RWPE2 (cell line): ENCODE results near the gene SORCS2.

Experiments
- ATAC-seq: fragments of 200-7000 bp; cut with Tn5 transposase; 3 replicates; pipeline ENCODE4 v1.9.1; 2021; ENCODE audit warnings: low read depth
- DNase-seq: peaks from one replicate; pipeline ENCODE4 v3.0.0-alpha.2; 2020; ENCODE audit warnings: low spot score
- H3K27ac ChIP-seq: fragments of 450-650 bp; 2 replicates; pipeline ENCODE4 v1.5.1; 2017; ENCODE audit warnings: mild to moderate bottlenecking; ENCODE audit not compliant: poor library complexity, severe bottlenecking
- H3K27me3 ChIP-seq: fragments of 250-450 bp; sonication (Bioruptor Pico); 2 replicates; pipeline ENCODE4 v1.5.1; 2021; ENCODE audit warnings: mild to moderate bottlenecking, moderate library complexity; ENCODE audit not compliant: insufficient read depth, poor library complexity, severe bottlenecking
- H3K36me3 ChIP-seq: fragments of 250-450 bp; sonication (Bioruptor Pico); 2 replicates; pipeline ENCODE4 v1.5.1; 2020; ENCODE audit warnings: low read depth, mild to moderate bottlenecking, moderate library complexity
- H3K4me1 ChIP-seq: fragments of 250-450 bp; sonication (Bioruptor Pico); 2 replicates; pipeline ENCODE4 v1.5.1; 2021; ENCODE audit warnings: mild to moderate bottlenecking, moderate library complexity; ENCODE audit not compliant: insufficient read depth, poor library complexity, severe bottlenecking
- H3K4me3 ChIP-seq: fragments of 250-450 bp; sonication (Bioruptor Pico); 2 replicates; pipeline ENCODE4 v1.5.1; 2021; ENCODE audit warnings: mild to moderate bottlenecking, moderate library complexity; ENCODE audit not compliant: severe bottlenecking
- H3K9me3 ChIP-seq: fragments of 250-450 bp; sonication (Bioruptor Pico); 2 replicates; pipeline ENCODE4 v1.5.1; 2021; ENCODE audit warnings: mild to moderate bottlenecking, moderate library complexity; ENCODE audit not compliant: severe bottlenecking
- TF ChIP-seq, protein P1 (sequence below): fragments of 450-650 bp; IDR thresholded peaks from one replicate; pipeline ENCODE4 v1.5.1; 2017; ENCODE audit warnings: mild to moderate bottlenecking, moderate library complexity; ENCODE audit not compliant: poor library complexity, severe bottlenecking

SORCS2 gene

GRCh38 chr4:7587433-7588405, 395.4 kb downstream of the SORCS2 start:
- Histone ChIP-seq H3K9me3 (no peaks in the 10 kb centered on the region), H3K27me3 (no peaks in the 10 kb centered on the region), H3K36me3 (no peaks in the 10 kb centered on the region), H3K27ac (no peak overlapping the region), H3K4me3 (no peak overlapping the region), H3K4me1 (peaks cover 6% of the 10 kb centered on the region)
- TF ChIP-seq, protein P1, sequence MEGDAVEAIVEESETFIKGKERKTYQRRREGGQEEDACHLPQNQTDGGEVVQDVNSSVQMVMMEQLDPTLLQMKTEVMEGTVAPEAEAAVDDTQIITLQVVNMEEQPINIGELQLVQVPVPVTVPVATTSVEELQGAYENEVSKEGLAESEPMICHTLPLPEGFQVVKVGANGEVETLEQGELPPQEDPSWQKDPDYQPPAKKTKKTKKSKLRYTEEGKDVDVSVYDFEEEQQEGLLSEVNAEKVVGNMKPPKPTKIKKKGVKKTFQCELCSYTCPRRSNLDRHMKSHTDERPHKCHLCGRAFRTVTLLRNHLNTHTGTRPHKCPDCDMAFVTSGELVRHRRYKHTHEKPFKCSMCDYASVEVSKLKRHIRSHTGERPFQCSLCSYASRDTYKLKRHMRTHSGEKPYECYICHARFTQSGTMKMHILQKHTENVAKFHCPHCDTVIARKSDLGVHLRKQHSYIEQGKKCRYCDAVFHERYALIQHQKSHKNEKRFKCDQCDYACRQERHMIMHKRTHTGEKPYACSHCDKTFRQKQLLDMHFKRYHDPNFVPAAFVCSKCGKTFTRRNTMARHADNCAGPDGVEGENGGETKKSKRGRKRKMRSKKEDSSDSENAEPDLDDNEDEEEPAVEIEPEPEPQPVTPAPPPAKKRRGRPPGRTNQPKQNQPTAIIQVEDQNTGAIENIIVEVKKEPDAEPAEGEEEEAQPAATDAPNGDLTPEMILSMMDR, result no peak
- DNase-seq (no peak), ATAC-seq (no peak)

GRCh38 chr4:7590189-7590588, 397.9 kb downstream of the SORCS2 start:
- Histone ChIP-seq H3K36me3 (no peaks in the 10 kb centered on the region), H3K4me1 (peaks cover 6% of the 10 kb centered on the region), H3K4me3 (no peak overlapping the region), H3K27me3 (no peaks in the 10 kb centered on the region), H3K9me3 (no peaks in the 10 kb centered on the region), H3K27ac (no peak overlapping the region)
- TF ChIP-seq, protein P1, result no peak
- peak; percentile 58; the same call in 2 of the 3 replicates for ATAC-seq
- DNase-seq, result no peak

DNA sequence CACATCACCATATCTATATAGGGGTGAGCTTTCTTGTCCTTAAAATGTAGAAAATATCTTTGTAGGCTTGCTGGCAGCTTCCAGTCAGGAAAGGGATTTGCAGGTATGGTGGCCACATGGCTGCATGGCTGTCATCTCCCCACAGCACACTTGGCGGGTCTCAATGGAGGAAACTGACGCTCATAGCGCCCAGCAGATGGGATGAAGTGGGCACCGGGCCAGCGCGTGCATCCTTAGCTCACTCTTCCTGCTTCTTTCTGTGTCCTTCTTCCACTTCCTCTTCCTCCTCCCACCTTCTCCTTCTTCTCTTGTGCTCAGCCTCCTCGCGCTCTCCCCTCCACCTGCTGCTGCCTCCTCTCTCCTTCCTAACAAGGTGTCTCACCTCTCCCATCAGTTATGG, 398.6 kb downstream of the SORCS2 start:
- H3K27me3 ChIP-seq, result no peaks in the 10 kb centered on the region
- ATAC-seq (no peak), DNase-seq (no peak)
- H3K36me3 ChIP-seq, result no peaks in the 10 kb centered on the region
- H3K4me3 ChIP-seq, result no peak overlapping the region
- H3K27ac ChIP-seq, result no peak overlapping the region
- peaks cover 6% of the 10 kb centered on the region for H3K4me1 ChIP-seq
- H3K9me3 ChIP-seq, result no peaks in the 10 kb centered on the region
- TF ChIP-seq, protein P1, result no peak

- DNase-seq, result no peak
- TF ChIP-seq, protein P1, result no peak
- peaks cover 6% of the 10 kb centered on the region for H3K4me1 ChIP-seq
- no peaks in the 10 kb centered on the region for H3K36me3 ChIP-seq
- no peak for ATAC-seq
- no peak overlapping the region for H3K27ac ChIP-seq
- H3K27me3 ChIP-seq, result no peaks in the 10 kb centered on the region
- no peak overlapping the region for H3K4me3 ChIP-seq
- H3K9me3 ChIP-seq, result no peaks in the 10 kb centered on the region
These were observed 399.2 kb downstream of the SORCS2 start for GRCh38 chr4:7591409-7592053.
